Upper lobe of left lung (tissue), 6 donors: ENCODE measurements around the gene TLK2. TPM values are rescaled to one million over a fixed set of nuclear protein-coding genes. Genes with fewer than 3 reads are reported as not detected.

Experiments used
- ATAC-seq, 2 donors: fragments of 200-7000 bp; cut with Tn5 transposase; one replicate each; pipeline ENCODE4 v1.9.1; 2022; ENCODE audit warnings: mild to moderate bottlenecking in 2 of 2, moderate library complexity in 2 of 2; ENCODE audit not compliant: low FRiP score in 2 of 2
- DNase-seq, 2 donors: peaks; one replicate each; pipeline ENCODE4 v3.0.0-alpha.2; 2019 to 2020
- H3K27ac ChIP-seq, 4 donors: fragments of 200-600 bp; sonication (generic); one replicate each; pipeline ENCODE4 v1.5.1; 2016 to 2019
- H3K27me3 ChIP-seq, 4 donors: fragments of 200-600 bp; sonication (generic); one replicate each; pipeline ENCODE4 v1.5.1; 2017 to 2019
- H3K36me3 ChIP-seq, 4 donors: fragments of 200-600 bp; sonication (generic); one replicate each; pipeline ENCODE4 v1.5.1; 2016 to 2019
- H3K4me1 ChIP-seq, 4 donors: fragments of 200-600 bp; sonication (generic); one replicate each; pipeline ENCODE4 v1.5.1; 2018 to 2019
- H3K4me3 ChIP-seq, 4 donors: fragments of 200-600 bp; sonication (generic); one replicate each; pipeline ENCODE4 v1.5.1; 2017 to 2019; ENCODE audit warnings: mild to moderate bottlenecking in 2 of 4, moderate library complexity in 1 of 4
- H3K9me3 ChIP-seq, 4 donors: fragments of 200-600 bp; sonication (generic); one replicate each; pipeline ENCODE4 v1.5.1; 2018 to 2019
- EP300 ChIP-seq, 4 donors: sonication (generic); formaldehyde crosslinking; IDR thresholded peaks; one replicate each; pipeline ENCODE4 v1.5.1; 2017; ENCODE audit warnings: antibody characterized with exemption in 4 of 4, control low read depth in 2 of 4
- POLR2A ChIP-seq, 4 donors: fragments of 450-650 bp; IDR thresholded peaks; one replicate each; pipeline ENCODE4 v1.5.1; 2016 to 2017; ENCODE audit warnings: antibody characterized with exemption in 4 of 4, mild to moderate bottlenecking in 2 of 4
- POLR2AphosphoS5 ChIP-seq, 2 donors: sonication (generic); formaldehyde crosslinking; IDR thresholded peaks; one replicate each; pipeline ENCODE4 v1.5.1; 2017; ENCODE audit warnings: antibody characterized with exemption in 2 of 2
- WGBS, 2 donors: methylation state at CpG; one replicate each; pipeline ENCODE4 v1.1.5; 2017 to 2018; 5-methylcytosine and 5-hydroxymethylcytosine counted together
- total RNA-seq, 6 donors: library from RNA; depleted of rRNA in 4 of 6; stranded (reverse); fragments of >200 nt in 4 of 6; gene quantifications; one replicate each; pipeline versions ENCODE4 v1.1.0 to v1.2.1, GENCODE V29; 2016 to 2021
- TF ChIP-seq, protein P1 (sequence below), 6 experiments: fragments of 450-650 bp in 4 of 6; fragments of 200-600 bp in 2 of 6; sonication (generic) in 2 of 6; IDR thresholded peaks; one replicate each; pipeline ENCODE4 v1.5.1; 2016 to 2019; ENCODE audit warnings: antibody characterized with exemption in 6 of 6
- donor health status: DM: no; HTN: no; CAD: no; lungs with moderate emphysema.
- donor health status: DM: no; HTN: yes; CAD: no; lungs with severe emphysema.

The TLK2 gene
- total RNA-seq, 6 donors from 2014 or later, result 36.6 to 57.6 (median 44.9) TPM

DNA sequence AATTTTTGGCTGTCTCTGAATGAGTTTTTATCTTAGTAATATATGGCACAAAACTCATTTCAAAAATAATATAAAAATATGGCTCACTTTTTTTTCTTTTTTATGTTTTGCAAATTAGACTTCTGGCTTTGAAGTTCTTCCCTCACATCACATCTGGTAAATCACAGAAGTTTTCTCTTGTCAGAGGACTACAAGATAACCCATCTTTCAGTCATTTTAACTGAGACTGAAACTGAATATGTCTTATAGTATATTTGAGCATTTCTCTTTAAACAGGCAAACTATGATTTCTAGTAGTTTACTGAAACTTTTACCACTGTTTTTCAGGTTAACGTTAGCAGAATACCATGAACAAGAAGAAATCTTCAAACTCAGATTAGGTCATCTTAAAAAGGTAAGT lies 97.8 kb downstream of the TLK2 start:
- WGBS, 2 donors, result 93 to 100% methylated on average over 1 of the region's 1 CpG
- Histone ChIP-seq H3K36me3 (peaks cover 0 to 56% (median 30%) of the 10 kb centered on the region in 4 donors), H3K4me3 (no peak overlapping the region), H3K27ac (no peak overlapping the region), H3K4me1 (no peaks in the 10 kb centered on the region), H3K9me3 (no peaks in the 10 kb centered on the region), H3K27me3 (no peaks in the 10 kb centered on the region)
- no peak for TF ChIP-seq EP300 (IDR thresholded peaks at IDR 0.05)
- no peak for TF ChIP-seq POLR2A (IDR thresholded peaks at IDR 0.05)
- no peak for TF ChIP-seq POLR2AphosphoS5 (IDR thresholded peaks at IDR 0.05)
- TF ChIP-seq, protein P1, sequence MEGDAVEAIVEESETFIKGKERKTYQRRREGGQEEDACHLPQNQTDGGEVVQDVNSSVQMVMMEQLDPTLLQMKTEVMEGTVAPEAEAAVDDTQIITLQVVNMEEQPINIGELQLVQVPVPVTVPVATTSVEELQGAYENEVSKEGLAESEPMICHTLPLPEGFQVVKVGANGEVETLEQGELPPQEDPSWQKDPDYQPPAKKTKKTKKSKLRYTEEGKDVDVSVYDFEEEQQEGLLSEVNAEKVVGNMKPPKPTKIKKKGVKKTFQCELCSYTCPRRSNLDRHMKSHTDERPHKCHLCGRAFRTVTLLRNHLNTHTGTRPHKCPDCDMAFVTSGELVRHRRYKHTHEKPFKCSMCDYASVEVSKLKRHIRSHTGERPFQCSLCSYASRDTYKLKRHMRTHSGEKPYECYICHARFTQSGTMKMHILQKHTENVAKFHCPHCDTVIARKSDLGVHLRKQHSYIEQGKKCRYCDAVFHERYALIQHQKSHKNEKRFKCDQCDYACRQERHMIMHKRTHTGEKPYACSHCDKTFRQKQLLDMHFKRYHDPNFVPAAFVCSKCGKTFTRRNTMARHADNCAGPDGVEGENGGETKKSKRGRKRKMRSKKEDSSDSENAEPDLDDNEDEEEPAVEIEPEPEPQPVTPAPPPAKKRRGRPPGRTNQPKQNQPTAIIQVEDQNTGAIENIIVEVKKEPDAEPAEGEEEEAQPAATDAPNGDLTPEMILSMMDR (IDR thresholded peaks at IDR 0.05), result no peak
- no peak for DNase-seq
- no peak for ATAC-seq

DNA sequence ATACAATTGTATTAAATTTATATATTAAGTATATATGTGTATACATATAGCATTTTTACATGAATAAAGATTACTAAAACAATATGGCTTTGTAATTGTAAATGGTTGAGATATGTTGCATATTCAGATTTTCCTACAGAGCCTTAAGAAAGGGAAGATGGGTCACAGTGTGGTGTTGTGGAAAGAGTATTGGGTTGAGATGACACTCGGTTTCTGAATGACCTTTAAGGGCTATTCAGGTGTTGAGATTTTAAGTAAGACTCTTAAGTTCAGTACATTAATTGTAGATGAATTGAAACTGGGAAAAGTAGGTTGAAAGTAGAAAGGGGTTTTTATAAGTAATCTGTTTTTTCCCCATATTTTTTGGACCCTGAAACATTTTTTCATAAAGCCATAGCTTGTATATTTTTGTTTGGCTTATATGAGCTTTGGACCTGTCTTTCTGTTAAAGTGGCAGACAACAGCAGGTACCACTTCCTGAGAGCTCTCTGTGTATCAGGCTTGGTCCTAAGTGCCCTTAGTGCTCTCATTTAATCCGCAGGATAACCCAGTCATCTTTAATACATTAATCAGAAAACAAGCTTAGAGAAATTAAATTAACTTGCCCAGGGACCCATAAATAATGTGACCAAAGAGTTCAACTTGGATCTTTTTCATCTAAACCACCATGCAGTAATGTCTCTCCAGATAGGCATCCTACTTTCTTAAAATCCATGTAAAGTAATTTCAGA lies 100.3 kb downstream of the TLK2 start:
- Histone ChIP-seq H3K27me3 (no peaks in the 10 kb centered on the region), H3K36me3 (peaks cover 0 to 72% (median 25%) of the 10 kb centered on the region in 4 donors), H3K4me3 (no peak overlapping the region), H3K27ac (no peak overlapping the region), H3K9me3 (no peaks in the 10 kb centered on the region), H3K4me1 (no peaks in the 10 kb centered on the region)
- no peak for ATAC-seq
- TF ChIP-seq, protein P1 (IDR thresholded peaks at IDR 0.05), result no peak
- TF ChIP-seq POLR2AphosphoS5 (IDR thresholded peaks at IDR 0.05) (no peak), EP300 (IDR thresholded peaks at IDR 0.05) (no peak), POLR2A (IDR thresholded peaks at IDR 0.05) (no peak)
- DNase-seq, result no peak
- 61 to 72% methylated on average over 2 of the region's 2 CpGs for WGBS, 2 donors

DNA sequence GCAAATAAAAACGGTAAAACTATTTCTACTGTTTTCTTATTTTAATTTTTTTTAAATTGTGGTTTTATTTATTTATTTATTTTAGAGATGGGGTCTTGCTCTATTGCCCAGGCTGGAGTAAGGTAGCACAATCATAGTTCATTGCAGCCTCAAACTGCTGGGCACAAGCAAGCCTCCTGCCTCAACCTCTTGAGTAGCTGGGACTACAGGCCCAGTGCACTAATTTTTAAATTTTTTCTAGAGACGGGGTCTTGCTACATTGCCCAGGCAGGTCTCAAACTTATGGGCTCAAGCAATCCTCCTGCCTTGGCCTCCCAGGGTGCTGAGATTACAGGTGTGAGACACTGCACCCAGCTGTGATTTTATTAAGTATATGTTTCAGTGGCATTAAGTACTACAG lies 102.3 kb downstream of the TLK2 start:
- Histone ChIP-seq H3K27ac (no peak overlapping the region), H3K36me3 (peaks cover 0 to 69% (median 15%) of the 10 kb centered on the region in 4 donors), H3K27me3 (no peaks in the 10 kb centered on the region), H3K4me1 (peaks cover 0 to 6% (median 0%) of the 10 kb centered on the region in 4 donors), H3K9me3 (no peaks in the 10 kb centered on the region), H3K4me3 (no peak overlapping the region)
- no peak for TF ChIP-seq POLR2AphosphoS5 (IDR thresholded peaks at IDR 0.05)
- TF ChIP-seq, protein P1 (IDR thresholded peaks at IDR 0.05), result no peak
- no peak for TF ChIP-seq EP300 (IDR thresholded peaks at IDR 0.05)
- no peak for TF ChIP-seq POLR2A (IDR thresholded peaks at IDR 0.05)
- 92 to 100% methylated on average over 1 to 2 of the region's 2 CpGs for WGBS, 2 donors
- ATAC-seq (no peak), DNase-seq (no peak)

DNA sequence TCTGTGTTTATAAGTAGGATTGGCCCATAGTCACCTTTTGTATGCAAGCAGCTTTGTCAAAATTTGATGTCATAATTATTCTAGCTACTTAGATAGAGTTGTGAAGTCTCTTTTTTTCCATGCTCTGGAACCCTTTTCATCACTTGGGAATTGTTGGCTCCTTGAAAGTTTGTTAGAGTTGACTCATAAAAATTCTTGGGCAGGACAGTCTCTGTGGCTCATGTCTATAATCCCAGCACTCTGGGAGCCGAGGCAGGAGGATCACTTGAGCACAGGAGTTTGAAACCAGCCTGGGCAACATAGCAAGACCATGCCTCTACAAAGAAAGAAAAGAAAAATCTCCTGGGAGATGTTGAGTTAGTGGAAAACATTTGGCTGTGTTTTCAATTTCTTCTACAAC lies 103.1 kb downstream of the TLK2 start:
- WGBS, 2 donors, result 81 to 88% methylated on average over 1 of the region's 1 CpG
- H3K27ac ChIP-seq, result no peak overlapping the region
- ATAC-seq (no peak), DNase-seq (no peak)
- H3K9me3 ChIP-seq, result no peaks in the 10 kb centered on the region
- peaks cover 0 to 69% (median 14%) of the 10 kb centered on the region in 4 donors for H3K36me3 ChIP-seq
- TF ChIP-seq EP300 (IDR thresholded peaks at IDR 0.05), result no peak
- TF ChIP-seq POLR2A (IDR thresholded peaks at IDR 0.05), result no peak
- H3K4me3 ChIP-seq, result no peak overlapping the region
- H3K4me1 ChIP-seq, result peaks cover 0 to 9% (median 1%) of the 10 kb centered on the region in 4 donors
- H3K27me3 ChIP-seq, result no peaks in the 10 kb centered on the region

DNA sequence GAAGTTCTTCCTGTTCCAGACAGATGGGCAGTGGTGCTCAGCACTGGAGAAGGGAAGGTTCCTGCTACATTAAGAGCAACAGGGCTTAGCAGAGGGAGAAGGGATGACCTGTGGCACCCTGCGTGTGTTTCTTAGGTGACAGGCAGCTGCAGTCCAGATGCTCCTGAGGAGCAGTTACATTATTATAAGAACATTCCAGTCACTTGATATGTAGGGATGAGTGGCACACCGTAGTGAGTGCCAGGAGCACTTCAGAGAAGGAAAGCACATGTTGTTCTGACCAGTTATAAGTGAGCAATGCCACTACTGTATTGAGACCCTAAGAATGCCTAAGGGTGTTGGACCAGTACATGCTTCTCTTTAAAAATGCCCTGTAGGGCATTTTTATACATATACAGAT lies 108.9 kb downstream of the TLK2 start:
- Histone ChIP-seq H3K36me3 (peaks cover 0 to 74% (median 10%) of the 10 kb centered on the region in 4 donors), H3K4me3 (no peak overlapping the region), H3K9me3 (no peaks in the 10 kb centered on the region), H3K4me1 (peaks cover 0 to 30% (median 12%) of the 10 kb centered on the region in 4 donors), H3K27me3 (no peaks in the 10 kb centered on the region), H3K27ac (peak overlapping the region in 2 of 4 donors; percentile 40 to 56)
- DNase-seq (peak in 1 of 2 donors; percentile 72), ATAC-seq (peak; percentile 46 to 86)
- 72 to 81% methylated on average over 2 of the region's 2 CpGs for WGBS, 2 donors
- peak in 2 of 4 donors; percentile 19 to 86 for TF ChIP-seq EP300 (IDR thresholded peaks at IDR 0.05)
- peak in 1 of 4 donors; percentile 13 for TF ChIP-seq POLR2A (IDR thresholded peaks at IDR 0.05)
- TF ChIP-seq POLR2AphosphoS5 (IDR thresholded peaks at IDR 0.05), result peak; percentile 24 to 26
- TF ChIP-seq, protein P1 (IDR thresholded peaks at IDR 0.05), result no peak
